ENCODE data around the gene FHIT.
A peak's percentile ranks its signal among the peaks of the same experiment; 100 is the strongest.

Gene FHIT

GRCh38 chr3:60013241-60013640 is 1238.0 kb downstream of the FHIT start:
- no peak for DNase-seq

- no peak for DNase-seq
Measured at GRCh38 chr3:60011218-60011617, 1240.0 kb downstream of the FHIT start.

GRCh38 chr3:60010781-60011180 is 1240.5 kb downstream of the FHIT start:
- DNase-seq, result peak in 2 of 3 donors; percentile 1 to 7

GRCh38 chr3:60009931-60010478 is 1241.2 kb downstream of the FHIT start:
- no peak for DNase-seq

GRCh38 chr3:60001369-60001768 is 1249.9 kb downstream of the FHIT start:
- DNase-seq, result no peak

- no peak for DNase-seq
Measured at GRCh38 chr3:60000311-60001105, 1250.7 kb downstream of the FHIT start.

- DNase-seq, result no peak
Measured at GRCh38 chr3:59998058-59998457, 1253.2 kb downstream of the FHIT start.

GRCh38 chr3:59997583-59997982 is 1253.7 kb downstream of the FHIT start:
- no peak for DNase-seq

GRCh38 chr3:59996056-59996455 is 1255.2 kb downstream of the FHIT start:
- no peak for DNase-seq

- DNase-seq, result no peak
Measured at GRCh38 chr3:59995563-59995962, 1255.7 kb downstream of the FHIT start.

- no peak for DNase-seq
Measured at GRCh38 chr3:59994732-59995304, 1256.4 kb downstream of the FHIT start.

GRCh38 chr3:59992578-59992977 is 1258.7 kb downstream of the FHIT start:
- DNase-seq, result no peak

- DNase-seq, result no peak
Measured at GRCh38 chr3:59990915-59991314, 1260.3 kb downstream of the FHIT start.

- no peak for DNase-seq
Measured at GRCh38 chr3:59982510-59982909, 1268.7 kb downstream of the FHIT start.

- DNase-seq, result no peak
Measured at GRCh38 chr3:59981377-59981776, 1269.9 kb downstream of the FHIT start.

GRCh38 chr3:59980576-59980975 is 1270.7 kb downstream of the FHIT start:
- no peak for DNase-seq

- no peak for DNase-seq
Measured at GRCh38 chr3:59979542-59979941, 1271.7 kb downstream of the FHIT start.

GRCh38 chr3:59978979-59979378 is 1272.3 kb downstream of the FHIT start:
- no peak for DNase-seq

GRCh38 chr3:59970796-59971195 is 1280.5 kb downstream of the FHIT start:
- no peak for DNase-seq

- no peak for DNase-seq
Measured at GRCh38 chr3:59970376-59970775, 1280.9 kb downstream of the FHIT start.

GRCh38 chr3:59968513-59969045 is 1282.7 kb downstream of the FHIT start:
- no peak for DNase-seq

- DNase-seq, result no peak
Measured at GRCh38 chr3:59963676-59964075, 1287.6 kb downstream of the FHIT start.

- no peak for DNase-seq
Measured at GRCh38 chr3:59957150-59957549, 1294.1 kb downstream of the FHIT start.

GRCh38 chr3:59953104-59953503 is 1298.1 kb downstream of the FHIT start:
- DNase-seq, result no peak
